Activated B cell treated with CpG ODN at 0.5 μM for 24 hours (primary cell): ENCODE results near the gene ARPC5L. TPM values are rescaled to one million over a fixed set of nuclear protein-coding genes. Genes with fewer than 3 reads are reported as not detected.

Source experiments
- ATAC-seq: fragments of 200-7000 bp; cut with Tn5 transposase; one replicate; pipeline ENCODE4 v1.10.0; 2021; ENCODE audit warnings: low read depth, mild to moderate bottlenecking, moderate library complexity
- CTCF ChIA-PET: fragments of 350-600 bp; sonication (Branson Sonifier 250); formaldehyde crosslinking; loops from one replicate; lab custom pipeline; 2021; ENCODE audit warnings: antibody characterized with exemption; lab: Charles Lee
- POLR2A ChIA-PET: fragments of 350-600 bp; sonication (Branson Sonifier 250); formaldehyde crosslinking; loops from one replicate; lab custom pipeline; 2021; ENCODE audit warnings: antibody characterized with exemption; lab: Charles Lee
- DNase-seq: peaks from one replicate; pipeline ENCODE4 v3.0.0; 2022
- H3K27ac Mint-ChIP-seq: one replicate; pipeline ENCODE4 v1.8.0; 2020; ENCODE audit warnings: mixed read lengths
- H3K27me3 Mint-ChIP-seq: one replicate; pipeline ENCODE4 v1.8.0; 2021; ENCODE audit warnings: mixed read lengths
- H3K36me3 Mint-ChIP-seq: one replicate; pipeline ENCODE4 v1.8.0; 2021; ENCODE audit warnings: low read depth, mixed read lengths
- H3K4me1 Mint-ChIP-seq: one replicate; pipeline ENCODE4 v1.8.0; 2021; ENCODE audit warnings: mixed read lengths
- H3K4me3 Mint-ChIP-seq: one replicate; pipeline ENCODE4 v1.8.0; 2020; ENCODE audit warnings: mild to moderate bottlenecking, mixed read lengths
- H3K9me3 Mint-ChIP-seq: one replicate; pipeline ENCODE4 v1.8.0; 2020; ENCODE audit warnings: mixed read lengths
- CTCF ChIP-seq: fragments of 200-600 bp; IDR thresholded peaks from one replicate; pipeline ENCODE4 v1.8.0; 2022; ENCODE audit warnings: antibody characterized with exemption, mild to moderate bottlenecking
- intact Hi-C: fragments of 100-400 bp; cut with micrococcal nuclease; formaldehyde crosslinking; loops from one replicate; pipeline ENCODE4 v1.15.1; 2024
- total RNA-seq: library from RNA; stranded (reverse); gene quantifications from 2 replicates; pipeline ENCODE4 v1.2.3, GENCODE V29; 2022

The ARPC5L gene
- total RNA-seq, 1 donor from 2014 or later = 93.1 TPM

- H3K4me1 Mint-ChIP-seq = peaks cover 7% of the 10 kb centered on the region
- no peak overlapping the region for H3K4me3 Mint-ChIP-seq
- CTCF ChIA-PET = interaction anchor here (1.5 to 12.7 kb wide), 2 partner anchors 9 to 77 kb away, joined by 4 to 216 read pairs; partner anchors contain the start of genes NR6A1 and OLFML2A
- no peak overlapping the region for H3K27ac Mint-ChIP-seq
- POLR2A ChIA-PET = interaction anchor here (0.8 kb wide), 1 partner anchor 71 kb away, joined by 9 read pairs; no protein-coding TSS in a partner anchor
- no peak for ATAC-seq
- DNase-seq = no peak
- no peaks in the 10 kb centered on the region for H3K9me3 Mint-ChIP-seq
- no peaks in the 10 kb centered on the region for H3K36me3 Mint-ChIP-seq
- no peak for TF ChIP-seq CTCF
- intact Hi-C loops = loop anchor here (5.0 kb wide), 1 partner anchor 522 kb away; no protein-coding TSS in a partner anchor
- H3K27me3 Mint-ChIP-seq = no peaks in the 10 kb centered on the region
Observed at GRCh38 chr9:124849801-124850200, 12.1 kb upstream of the ARPC5L start.

- Mint-ChIP-seq H3K4me3 (no peak overlapping the region), H3K36me3 (peaks cover 8% of the 10 kb centered on the region), H3K27ac (no peak overlapping the region), H3K27me3 (no peaks in the 10 kb centered on the region), H3K4me1 (peaks cover 11% of the 10 kb centered on the region), H3K9me3 (no peaks in the 10 kb centered on the region)
- intact Hi-C loops = loop anchor here (5.0 kb wide), 1 partner anchor 520 kb away; no protein-coding TSS in a partner anchor
- ATAC-seq = no peak
- no peak for DNase-seq
- POLR2A ChIA-PET = interaction anchor here (0.7 to 2.9 kb wide), 5 partner anchors 10 to 89 kb away, joined by 3 to 18 read pairs (median 4); partner anchors contain the start of genes ARPC5L, NR6A1 and RPL35
- TF ChIP-seq CTCF = no peak
- CTCF ChIA-PET = interaction anchor here (0.7 to 12.7 kb wide), 13 partner anchors 10 to 291 kb away, joined by 3 to 216 read pairs (median 7); partner anchors contain the start of genes ARPC5L, NR6A1, OLFML2A and RPL35
Observed at GRCh38 chr9:124852121-124852828, 9.7 kb upstream of the ARPC5L start.

GRCh38 chr9:124852829-124853531 is 8.9 kb upstream of the ARPC5L start, which contains the start of gene WDR38:
TSS of gene WDR38 (plus strand) at chr9:124853460. CDS start at chr9:124853532, 72 bp downstream.
- CTCF ChIA-PET = interaction anchor here (0.7 to 12.7 kb wide), 15 partner anchors 10 to 290 kb away, joined by 3 to 216 read pairs (median 7); partner anchors contain the start of genes ARPC5L, NR6A1, OLFML2A and RPL35
- Mint-ChIP-seq H3K36me3 (peaks cover 15% of the 10 kb centered on the region), H3K27me3 (no peaks in the 10 kb centered on the region), H3K4me3 (peak within 1 kb of the TSS; percentile 81), H3K27ac (no peak within 1 kb of the TSS), H3K9me3 (no peaks in the 10 kb centered on the region), H3K4me1 (peaks cover 15% of the 10 kb centered on the region)
- peak; percentile 92 for TF ChIP-seq CTCF
- DNase-seq (peak; percentile 81), ATAC-seq (peak; percentile 82)
- intact Hi-C loops = loop anchor here (1.0 to 5.0 kb wide), 8 partner anchors 9 to 519 kb away; partner anchors contain the start of genes ARPC5L and SCAI
- POLR2A ChIA-PET = interaction anchor here (0.7 to 2.9 kb wide), 6 partner anchors 9 to 388 kb away, joined by 3 to 18 read pairs (median 5); partner anchors contain the start of genes ARPC5L, HSPA5, NR6A1 and RPL35

- CTCF ChIA-PET = interaction anchor here (0.7 to 12.7 kb wide), 13 partner anchors 9 to 290 kb away, joined by 3 to 216 read pairs (median 7); partner anchors contain the start of genes ARPC5L, NR6A1, OLFML2A and RPL35
- no peaks in the 10 kb centered on the region for H3K27me3 Mint-ChIP-seq
- ATAC-seq = no peak
- intact Hi-C loops = loop anchor here (1.0 to 5.0 kb wide), 8 partner anchors 9 to 519 kb away; partner anchors contain the start of genes ARPC5L and SCAI
- H3K27ac Mint-ChIP-seq = no peak overlapping the region
- H3K36me3 Mint-ChIP-seq = peaks cover 22% of the 10 kb centered on the region
- H3K4me3 Mint-ChIP-seq = peak overlapping the region; percentile 81
- no peak for TF ChIP-seq CTCF
- H3K9me3 Mint-ChIP-seq = no peaks in the 10 kb centered on the region
- no peak for DNase-seq
- POLR2A ChIA-PET = interaction anchor here (0.7 to 2.9 kb wide), 5 partner anchors 8 to 388 kb away, joined by 3 to 18 read pairs (median 6); partner anchors contain the start of genes ARPC5L, HSPA5, NR6A1 and RPL35
- peaks cover 15% of the 10 kb centered on the region for H3K4me1 Mint-ChIP-seq
Observed at GRCh38 chr9:124853605-124854143, 8.3 kb upstream of the ARPC5L start.
